H1 (cell line): Measurements from ENCODE around the gene TOB2. TPM values are rescaled to one million over a fixed set of nuclear protein-coding genes. Genes with fewer than 3 reads are reported as not detected.

Source experiments
- CTCF ChIA-PET: fragments of 300-600 bp; sonication (Branson Sonifier 250); formaldehyde crosslinking; loops from one replicate; lab custom pipeline; 2021; ENCODE audit not compliant: partially characterized antibody; lab: Charles Lee
- POLR2A ChIA-PET: fragments of 300-600 bp; sonication (Branson Sonifier 250); formaldehyde crosslinking; loops from one replicate; lab custom pipeline; 2021; ENCODE audit warnings: inconsistent platforms; ENCODE audit not compliant: partially characterized antibody; lab: Charles Lee
- DNase-seq, 2 experiments: peaks; one replicate each; pipeline versions ENCODE4 v3.0.0 to v3.0.0-alpha.2; 2010 to 2022; ENCODE audit warnings: low spot score in 2 of 2, low read depth in 1 of 2, mixed read lengths in 1 of 2
- FAIRE-seq: peaks from 2 replicates; lab custom pipeline; 2011; peaks lifted over from hg19 to GRCh38; lab: Jason Lieb, UNC
- H2AFZ ChIP-seq: 2 replicates; pipeline ENCODE4 v1.8.1; 2012; ENCODE audit warnings: low read length, inconsistent platforms
- H2AK5ac ChIP-seq: 2 replicates; pipeline ENCODE4 v1.6.1; 2013; ENCODE audit warnings: low read depth, low read length
- H2BK120ac ChIP-seq: replicated peaks from 2 replicates; pipeline ENCODE3; 2013; ENCODE audit warnings: low read depth, low read length, inconsistent platforms
- H2BK12ac ChIP-seq: 2 replicates; pipeline ENCODE4 v1.6.1; 2013; ENCODE audit warnings: low read depth, low read length
- H2BK15ac ChIP-seq: 2 replicates; pipeline ENCODE4 v1.6.1; 2013; ENCODE audit warnings: low read length
- H2BK20ac ChIP-seq: 2 replicates; pipeline ENCODE4 v1.6.1; 2013; ENCODE audit warnings: low read length
- H2BK5ac ChIP-seq: 2 replicates; pipeline ENCODE4 v1.6.1; 2013; ENCODE audit warnings: low read depth, low read length
- H3K14ac ChIP-seq: 2 replicates; pipeline ENCODE4 v1.6.1; 2013; ENCODE audit warnings: inconsistent platforms; ENCODE audit not compliant: insufficient read length
- H3K18ac ChIP-seq: 2 replicates; pipeline ENCODE4 v1.6.1; 2013; ENCODE audit warnings: low read length; ENCODE audit errors: extremely low read depth
- H3K23ac ChIP-seq: 2 replicates; pipeline ENCODE4 v1.6.1; 2013; ENCODE audit warnings: inconsistent platforms; ENCODE audit not compliant: insufficient read length
- H3K23me2 ChIP-seq: 2 replicates; pipeline ENCODE4 v1.6.1; 2013; ENCODE audit warnings: low read depth, low read length
- H3K27ac ChIP-seq: 2 replicates; pipeline ENCODE4 v1.6.1; 2011; ENCODE audit warnings: low read depth, low read length, inconsistent platforms
- H3K27me3 ChIP-seq, 4 experiments: replicated peaks in 1 of 4; 1 replicate in 1 of 4; 2 replicates in 3 of 4; pipeline versions ENCODE4 v1.6.1 to v1.8.1; 2011 to 2013; ENCODE audit warnings: low read length in 3 of 4, mild to moderate bottlenecking in 3 of 4, inconsistent platforms in 2 of 4, mixed read lengths in 2 of 4, moderate library complexity in 1 of 4; ENCODE audit not compliant: control insufficient read depth in 3 of 4, insufficient read depth in 3 of 4; ENCODE audit errors: extremely low read depth in 1 of 4
- H3K36me3 ChIP-seq, 4 experiments: 2 replicates each; pipeline versions ENCODE4 v1.6.1 to v1.8.1; 2011 to 2013; ENCODE audit warnings: mild to moderate bottlenecking in 4 of 4, low read length in 3 of 4, moderate library complexity in 2 of 4, control low read depth in 1 of 4, inconsistent platforms in 1 of 4; ENCODE audit not compliant: insufficient read depth in 4 of 4, control insufficient read depth in 2 of 4
- H3K4ac ChIP-seq: replicated peaks from 2 replicates; pipeline ENCODE3; 2013; ENCODE audit warnings: low read length, low read depth, mixed read lengths, inconsistent platforms; ENCODE audit not compliant: insufficient read length
- H3K4me1 ChIP-seq, 4 experiments: replicated peaks in 1 of 4; 1 replicate in 1 of 4; 2 replicates in 3 of 4; pipeline versions ENCODE4 v1.6.1 to v1.8.1; 2011 to 2013; ENCODE audit warnings: low read length in 3 of 4, inconsistent platforms in 2 of 4, mixed read lengths in 1 of 4; ENCODE audit not compliant: insufficient read depth in 4 of 4, control insufficient read depth in 3 of 4
- H3K4me2 ChIP-seq, 2 experiments: 2 replicates each; pipeline versions ENCODE4 v1.6.1 to v1.8.1; 2011 to 2013; ENCODE audit warnings: low read depth in 2 of 2, low read length in 2 of 2, control low read depth in 1 of 2, inconsistent platforms in 1 of 2, mild to moderate bottlenecking in 1 of 2; ENCODE audit not compliant: insufficient read depth in 1 of 2
- H3K4me3 ChIP-seq, 4 experiments: fragments of 200-600, 300-600 bp in 1 of 4; sonication (generic), shearing (Covaris generic), sonication (Bioruptor Twin) in 1 of 4; 2 replicates each; pipeline versions ENCODE4 v1.5.1 to v1.8.1; 2011 to 2016; ENCODE audit warnings: low read length in 4 of 4, low read depth in 3 of 4, control low read depth in 2 of 4, inconsistent platforms in 2 of 4, mild to moderate bottlenecking in 2 of 4, mixed read lengths in 1 of 4, moderate library complexity in 1 of 4; ENCODE audit not compliant: insufficient read depth in 2 of 4; ENCODE audit errors: extremely low read depth in 1 of 4
- H3K56ac ChIP-seq: replicated peaks from 2 replicates; pipeline ENCODE3; 2013; ENCODE audit warnings: low read depth, mild to moderate bottlenecking, mixed read lengths, low read length, inconsistent platforms; ENCODE audit not compliant: insufficient read length
- H3K79me1 ChIP-seq: 2 replicates; pipeline ENCODE4 v1.6.1; 2013; ENCODE audit warnings: low read depth, low read length, control low read depth
- H3K79me2 ChIP-seq, 2 experiments: 2 replicates each; pipeline versions ENCODE4 v1.6.1 to v1.8.1; 2012 to 2013; ENCODE audit warnings: low read length in 2 of 2, mild to moderate bottlenecking in 2 of 2, inconsistent platforms in 1 of 2; ENCODE audit not compliant: insufficient read depth in 2 of 2, control insufficient read depth in 1 of 2
- H3K9ac ChIP-seq, 4 experiments: replicated peaks in 1 of 4; 1 replicate in 1 of 4; 2 replicates in 3 of 4; pipeline versions ENCODE4 v1.6.1 to v1.8.1; 2011 to 2013; ENCODE audit warnings: low read depth in 3 of 4, low read length in 3 of 4, control low read depth in 2 of 4, mild to moderate bottlenecking in 2 of 4, moderate library complexity in 2 of 4, inconsistent platforms in 1 of 4; ENCODE audit errors: extremely low read depth in 1 of 4
- H3K9me3 ChIP-seq, 2 experiments: 2 replicates each; pipeline versions ENCODE4 v1.6.1 to v1.8.1; 2012 to 2013; ENCODE audit warnings: mild to moderate bottlenecking in 2 of 2, moderate library complexity in 2 of 2, control low read depth in 1 of 2, inconsistent platforms in 1 of 2, low read depth in 1 of 2, low read length in 1 of 2, mixed read lengths in 1 of 2; ENCODE audit not compliant: insufficient read depth in 2 of 2
- H4K20me1 ChIP-seq, 2 experiments: replicated peaks in 1 of 2; 2 replicates each; pipeline versions ENCODE3 to v1.8.1; 2011 to 2013; ENCODE audit warnings: inconsistent platforms in 2 of 2, low read length in 2 of 2, mild to moderate bottlenecking in 1 of 2; ENCODE audit not compliant: insufficient read depth in 2 of 2, control insufficient read depth in 1 of 2
- H4K5ac ChIP-seq: 2 replicates; pipeline ENCODE4 v1.6.1; 2013; ENCODE audit warnings: low read length, low read depth, mixed read lengths, inconsistent platforms; ENCODE audit not compliant: insufficient read length
- H4K8ac ChIP-seq: 2 replicates; pipeline ENCODE4 v1.8.0; 2013; ENCODE audit warnings: mild to moderate bottlenecking, moderate library complexity, low read length, inconsistent platforms; ENCODE audit not compliant: insufficient read depth; ENCODE audit errors: extremely low read depth
- H4K91ac ChIP-seq: replicated peaks from 2 replicates; pipeline ENCODE3; 2013; ENCODE audit warnings: low read length, mixed read lengths, inconsistent platforms; ENCODE audit not compliant: insufficient read length
- CBX5 ChIP-seq: fragments of 300-800, 300-1000 bp; sonication (generic); IDR thresholded peaks from 2 replicates; pipeline ENCODE4 v1.7.1; 2016; ENCODE audit warnings: antibody characterized with exemption, low read length, low read depth
- CEBPB ChIP-seq: IDR thresholded peaks from 2 replicates; pipeline ENCODE4 v1.6.1; 2012; ENCODE audit warnings: low read depth, low read length
- CHD2 ChIP-seq: IDR thresholded peaks from 2 replicates; pipeline ENCODE4 v1.6.1; 2012; ENCODE audit warnings: low read length, improper control_type of control experiment
- E2F6 ChIP-seq: IDR thresholded peaks from 2 replicates; pipeline ENCODE4 v1.6.1; 2012; ENCODE audit warnings: inconsistent platforms
- EGR1 ChIP-seq: IDR thresholded peaks from 2 replicates; pipeline ENCODE4 v1.6.1; 2011; ENCODE audit warnings: low read depth, low read length, borderline replicate concordance
- JUN ChIP-seq: IDR thresholded peaks from 2 replicates; pipeline ENCODE4 v1.6.1; 2011; ENCODE audit warnings: low read depth, mild to moderate bottlenecking, improper control_type of control experiment, low read length
- NANOG ChIP-seq: IDR thresholded peaks from 2 replicates; pipeline ENCODE4 v1.6.1; 2011; ENCODE audit warnings: low read length, low read depth, mild to moderate bottlenecking, inconsistent platforms; ENCODE audit not compliant: insufficient read depth, poor library complexity, severe bottlenecking
- TBP ChIP-seq: IDR thresholded peaks from 2 replicates; pipeline ENCODE4 v1.6.1; 2011; ENCODE audit warnings: low read depth, low read length, improper control_type of control experiment
- WGBS, 2 experiments: shearing (Covaris generic) in 1 of 2; methylation state at CpG; one replicate each; pipeline versions ENCODE4 v1.1.6 to v1.1.7; 2013 to 2015; ENCODE audit warnings: low lambda C conversion rate in 2 of 2, mixed read lengths in 2 of 2, inconsistent platforms in 1 of 2, low coverage in 1 of 2, missing lambda C conversion rate in 1 of 2; ENCODE audit not compliant: insufficient replicate concordance in 2 of 2, insufficient coverage in 1 of 2, insufficient read length in 1 of 2; ENCODE audit errors: extremely low coverage in 1 of 2, missing lambda C conversion rate in 1 of 2; 5-methylcytosine and 5-hydroxymethylcytosine counted together
- polyA plus RNA-seq, 7 experiments: library from polyadenylated mRNA; depleted of rRNA in 3 of 7; stranded (reverse) in 5 of 7; unstranded in 2 of 7; fragments of >200 nt in 5 of 7; fragments of 200-250 nt in 2 of 7; gene quantifications; 1 replicate in 5 of 7; 2 replicates in 1 of 7; 4 replicates in 1 of 7; pipeline versions ENCODE4 v1.2.1 to v1.2.3, GENCODE V29; 2011 to 2013; ENCODE audit warnings: missing spikeins in 2 of 7, mixed read lengths in 2 of 7
- total RNA-seq: library from RNA; stranded (reverse); fragmentation: NEBNext Ultra II Directional; extraction: Animal tissue kit (Norgen Biotek cat#: 25700); gene quantifications from 2 replicates; pipeline ENCODE4 v1.2.1, GENCODE V29; 2021

Gene TOB2
- total and polyA plus RNA-seq, 2 of the 8 experiments (the other 6 are each of a cell fraction or from before 2014, with no cell fraction given) = 27.0 to 54.1 TPM

GRCh38 chr22:41410311-41410751, 36.3 kb downstream of the TOB2 start:
- H3K18ac ChIP-seq = no peak overlapping the region; the same call in 1 of the 2 replicates
- no peak for TF ChIP-seq NANOG
- no peak for TF ChIP-seq E2F6
- no peak for TF ChIP-seq CHD2
- TF ChIP-seq CEBPB = no peak
- TF ChIP-seq EGR1 = no peak
- TF ChIP-seq JUN = no peak
- no peak for TF ChIP-seq TBP
- no peak for TF ChIP-seq CBX5
- TF ChIP-seq, all 59 proteins: peak for 0
- Histone ChIP-seq H3K4me3 (no peak overlapping the region), H3K4me1 (peaks cover 0 to 21% (median 14%) of the 10 kb centered on the region in 4 experiments; a peak in 6 of 7 replicates), H2AK5ac (no peak overlapping the region), H2BK12ac (no peak overlapping the region; the same call in 1 of the 2 replicates), H3K56ac (no peak overlapping the region), H2BK20ac (no peak overlapping the region), H4K20me1 (no peaks in the 10 kb centered on the region), H2BK120ac (no peak overlapping the region), H3K79me1 (no peaks in the 10 kb centered on the region), H4K8ac (no peak overlapping the region), H3K79me2 (no peaks in the 10 kb centered on the region), H3K14ac (no peak overlapping the region), H3K36me3 (no peaks in the 10 kb centered on the region), H2BK15ac (no peak overlapping the region; the same call in 1 of the 2 replicates), H4K5ac (no peak overlapping the region), H3K27ac (no peak overlapping the region), H3K27me3 (no peaks in the 10 kb centered on the region; a peak in 1 of 7 replicates), H3K9me3 (no peaks in the 10 kb centered on the region), H3K9ac (no peak overlapping the region), H3K23ac (no peak overlapping the region), H2BK5ac (no peak overlapping the region), H3K23me2 (peaks cover 8% of the 10 kb centered on the region; the same call in 1 of the 2 replicates), H3K4me2 (no peak overlapping the region), H2AFZ (no peak overlapping the region), H4K91ac (no peak overlapping the region), H3K4ac (no peak overlapping the region)
- DNase-seq = no peak
- WGBS, 2 experiments = 81% methylated on average over 3 of the region's 7 CpGs; no CpG with 5 or more reads in 1 of the 2 experiments
- POLR2A ChIA-PET = interaction anchor here (0.6 to 3.9 kb wide), 7 partner anchors 11 to 179 kb away, joined by 3 to 16 read pairs (median 6); partner anchors contain the start of genes ACO2, PHF5A, PMM1 and TEF
- CTCF ChIA-PET = interaction anchor here (0.6 to 15.8 kb wide), 10 partner anchors 9 to 1760 kb away, joined by 3 to 269 read pairs (median 4); no protein-coding TSS in a partner anchor
- FAIRE-seq = no peak
